Mesenchymal stem cell (in vitro differentiated cells and primary cell): ENCODE measurements around the gene C9orf153.
"Not testable (repeated sequence)": the region's sequence is repeated elsewhere in the genome, so short reads cannot be mapped to it uniquely, and the experiment has no call there.

Experiments used
- DNase-seq: peaks from one replicate; pipeline ENCODE4 v3.0.0-alpha.2; 2013
- H2AFZ ChIP-seq: one replicate; pipeline ENCODE4 v1.6.1; 2013; ENCODE audit warnings: low read depth, mild to moderate bottlenecking, control low read depth, inconsistent platforms, low read length, moderate library complexity
- H2AK5ac ChIP-seq: 2 replicates; pipeline ENCODE4 v1.6.1; 2013; ENCODE audit warnings: low read length, moderate library complexity, mild to moderate bottlenecking, inconsistent platforms; ENCODE audit not compliant: severe bottlenecking
- H2BK120ac ChIP-seq: one replicate; pipeline ENCODE4 v1.6.1; 2013; ENCODE audit warnings: low read depth, mild to moderate bottlenecking, inconsistent platforms, low read length, moderate library complexity
- H2BK12ac ChIP-seq, 2 experiments: one replicate each; pipeline ENCODE4 v1.6.1; 2013; ENCODE audit warnings: inconsistent platforms in 2 of 2, low read length in 2 of 2, mild to moderate bottlenecking in 2 of 2, moderate library complexity in 2 of 2, control low read depth in 1 of 2
- H2BK15ac ChIP-seq: one replicate; pipeline ENCODE4 v1.6.1; 2013; ENCODE audit warnings: mild to moderate bottlenecking, low read depth, inconsistent platforms; ENCODE audit not compliant: poor library complexity, severe bottlenecking
- H2BK5ac ChIP-seq: 2 replicates; pipeline ENCODE4 v1.6.1; 2013; ENCODE audit warnings: low read depth, mild to moderate bottlenecking, low read length, control low read depth, inconsistent platforms; ENCODE audit not compliant: poor library complexity, severe bottlenecking
- H3K14ac ChIP-seq, 2 experiments: one replicate each; pipeline ENCODE4 v1.6.1; 2013; ENCODE audit warnings: inconsistent platforms in 2 of 2, low read length in 2 of 2, control low read depth in 1 of 2, mild to moderate bottlenecking in 1 of 2, moderate library complexity in 1 of 2
- H3K18ac ChIP-seq, 2 experiments: one replicate each; pipeline ENCODE4 v1.6.1; 2013; ENCODE audit warnings: inconsistent platforms in 2 of 2, low read length in 2 of 2, control low read depth in 1 of 2, low read depth in 1 of 2, mild to moderate bottlenecking in 1 of 2
- H3K23ac ChIP-seq, 2 experiments: one replicate each; pipeline ENCODE4 v1.6.1; 2013; ENCODE audit warnings: inconsistent platforms in 2 of 2, low read length in 2 of 2, mild to moderate bottlenecking in 2 of 2, moderate library complexity in 2 of 2, control low read depth in 1 of 2
- H3K27ac ChIP-seq: 2 replicates; pipeline ENCODE4 v1.5.1; 2013; ENCODE audit warnings: mild to moderate bottlenecking, moderate library complexity, low read length, control low read depth, inconsistent platforms; ENCODE audit not compliant: poor library complexity, severe bottlenecking
- H3K27me3 ChIP-seq, 2 experiments: 2 replicates each; pipeline versions ENCODE4 v1.6.1 to v1.7.0; 2013; ENCODE audit warnings: low read length in 2 of 2, mild to moderate bottlenecking in 2 of 2, moderate library complexity in 2 of 2, control low read depth in 1 of 2, inconsistent platforms in 1 of 2; ENCODE audit not compliant: control insufficient read depth in 1 of 2, insufficient read depth in 1 of 2
- H3K36me3 ChIP-seq, 2 experiments: 2 replicates each; pipeline versions ENCODE4 v1.6.1 to v1.7.0; 2013; ENCODE audit warnings: low read length in 2 of 2, control low read depth in 1 of 2, inconsistent platforms in 1 of 2, low read depth in 1 of 2, mild to moderate bottlenecking in 1 of 2; ENCODE audit not compliant: insufficient read depth in 2 of 2, control insufficient read depth in 1 of 2
- H3K4ac ChIP-seq, 2 experiments: one replicate each; pipeline ENCODE4 v1.6.1; 2013; ENCODE audit warnings: inconsistent platforms in 2 of 2, low read length in 2 of 2, mild to moderate bottlenecking in 2 of 2, moderate library complexity in 2 of 2, control low read depth in 1 of 2, low read depth in 1 of 2
- H3K4me1 ChIP-seq: 2 replicates; pipeline ENCODE4 v1.6.1; 2013; ENCODE audit warnings: low read depth, low read length, control low read depth; ENCODE audit not compliant: control insufficient read depth, insufficient read depth
- H3K4me2 ChIP-seq: 2 replicates; pipeline ENCODE4 v1.6.1; 2013; ENCODE audit warnings: low read length, mild to moderate bottlenecking, inconsistent platforms; ENCODE audit not compliant: poor library complexity, severe bottlenecking
- H3K4me3 ChIP-seq, 2 experiments: 2 replicates each; pipeline versions ENCODE4 v1.5.1 to v1.7.0; 2013; ENCODE audit warnings: low read length in 2 of 2, mild to moderate bottlenecking in 2 of 2, control low read depth in 1 of 2, low read depth in 1 of 2; ENCODE audit not compliant: insufficient read depth in 1 of 2
- H3K79me1 ChIP-seq: replicated peaks from 2 replicates; pipeline ENCODE4 v1.6.1; 2013; ENCODE audit warnings: mild to moderate bottlenecking, control low read depth, low read length, inconsistent platforms; ENCODE audit not compliant: poor library complexity, severe bottlenecking
- H3K9ac ChIP-seq: 2 replicates; pipeline ENCODE4 v1.7.0; 2013; ENCODE audit warnings: mild to moderate bottlenecking, low read length, moderate library complexity
- H3K9me3 ChIP-seq: 2 replicates; pipeline ENCODE4 v1.7.0; 2013; ENCODE audit warnings: mild to moderate bottlenecking, low read length; ENCODE audit not compliant: control insufficient read depth
- H4K8ac ChIP-seq: one replicate; pipeline ENCODE4 v1.6.1; 2013; ENCODE audit warnings: inconsistent platforms, mild to moderate bottlenecking, low read length, moderate library complexity
- H4K91ac ChIP-seq: one replicate; pipeline ENCODE4 v1.6.1; 2013; ENCODE audit warnings: mild to moderate bottlenecking, low read length, inconsistent platforms
- WGBS: methylation state at CpG from one replicate; pipeline ENCODE4 v1.1.7; 2013; ENCODE audit warnings: mixed read lengths; 5-methylcytosine and 5-hydroxymethylcytosine counted together

Gene C9orf153

DNA sequence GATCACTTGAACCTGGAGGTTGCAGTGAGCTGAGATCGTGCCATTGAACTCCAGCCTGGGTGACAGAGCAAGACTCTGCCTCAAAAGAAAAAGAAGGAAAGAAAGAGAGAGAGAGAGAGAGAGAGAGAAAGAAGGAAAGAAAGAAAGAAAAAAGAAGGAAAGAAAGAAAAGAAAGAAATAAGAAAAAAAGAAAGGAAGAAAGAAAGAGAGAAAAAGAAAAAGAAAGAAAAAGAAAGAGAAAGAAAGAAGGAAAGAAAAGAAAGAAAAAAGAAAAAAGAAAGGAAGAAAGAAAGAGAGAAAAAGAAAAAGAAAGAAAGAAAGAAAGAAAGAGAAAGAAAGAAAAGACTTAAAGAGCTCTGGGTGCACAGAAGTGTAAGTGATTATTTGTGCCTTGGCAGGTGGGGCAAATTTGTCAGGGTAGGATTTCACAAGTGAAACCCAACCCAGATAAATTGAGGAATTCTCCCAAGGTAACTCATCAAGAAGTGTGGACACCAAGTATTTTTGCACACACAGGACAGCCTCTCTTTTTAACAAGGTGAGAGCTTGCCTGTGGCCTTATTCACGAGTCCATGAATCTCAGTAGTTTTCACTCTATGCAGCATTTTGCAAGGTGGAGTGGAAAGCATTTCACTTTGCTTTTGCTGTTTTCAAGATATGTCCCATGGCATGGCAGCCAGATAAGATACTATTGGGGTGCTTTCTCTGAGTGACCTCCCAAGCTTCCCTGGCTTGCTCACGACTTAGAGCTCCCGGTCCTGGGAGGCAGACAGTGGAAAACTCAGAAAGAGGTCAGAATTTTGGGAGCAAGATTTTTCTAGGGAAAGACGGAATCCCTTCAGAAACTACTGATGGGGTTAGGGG, 57.8 kb downstream of the C9orf153 start:
- no peak for DNase-seq
- H3K9ac ChIP-seq, result no peak overlapping the region
- WGBS, result 80% methylated on average over 5 of the region's 5 CpGs
- H3K36me3 ChIP-seq, result no peaks in the 10 kb centered on the region
- no peaks in the 10 kb centered on the region for H3K79me1 ChIP-seq
- peaks cover 0 to 21% of the 10 kb centered on the region in 2 experiments for H3K27me3 ChIP-seq
- H4K8ac ChIP-seq, result no peak overlapping the region
- no peak overlapping the region for H3K4me2 ChIP-seq
- no peak overlapping the region for H3K14ac ChIP-seq
- no peak overlapping the region for H2BK120ac ChIP-seq
- H2AK5ac ChIP-seq, result no peak overlapping the region
- no peaks in the 10 kb centered on the region for H3K4me1 ChIP-seq
- no peak overlapping the region for H4K91ac ChIP-seq
- no peak overlapping the region for H3K23ac ChIP-seq
- H2BK5ac ChIP-seq, result no peak overlapping the region
- H3K18ac ChIP-seq, result no peak overlapping the region
- no peak overlapping the region for H2BK12ac ChIP-seq
- no peak overlapping the region for H3K4me3 ChIP-seq
- H2BK15ac ChIP-seq, result no peak overlapping the region
- no peaks in the 10 kb centered on the region for H3K9me3 ChIP-seq
- H3K4ac ChIP-seq, result no peak overlapping the region
- H3K27ac ChIP-seq, result no peak overlapping the region
- H2AFZ ChIP-seq, result no peak overlapping the region

DNA sequence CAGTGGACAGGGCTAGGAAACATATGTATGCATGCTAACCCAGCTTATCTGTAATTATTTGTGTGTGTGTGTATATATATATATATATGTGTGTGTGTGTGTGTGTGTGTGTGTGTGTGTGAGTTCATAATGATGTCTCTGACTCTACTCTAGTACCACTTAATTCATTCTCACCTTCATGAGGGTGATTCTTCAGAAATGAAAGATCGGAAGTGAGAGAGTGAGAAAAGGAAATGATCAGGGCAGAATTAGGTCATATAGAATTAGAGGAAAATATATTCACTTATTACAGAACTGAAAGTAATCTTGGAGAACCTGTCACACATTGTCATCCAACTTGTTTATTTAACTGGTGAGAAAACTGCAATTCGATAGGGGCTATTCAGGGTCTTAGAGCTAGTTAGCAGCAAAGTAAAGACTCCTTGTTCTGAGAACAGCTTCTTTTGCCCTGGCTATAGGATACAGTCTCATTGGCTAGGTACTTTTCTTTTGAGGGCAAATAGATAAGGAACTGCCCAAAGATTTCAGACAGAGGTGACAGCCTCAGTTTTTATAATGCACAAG, 58.8 kb downstream of the C9orf153 start:
- Histone ChIP-seq H3K27ac (no peak overlapping the region), H2BK5ac (no peak overlapping the region), H3K23ac (no peak overlapping the region), H4K91ac (no peak overlapping the region), H3K79me1 (no peaks in the 10 kb centered on the region), H3K18ac (no peak overlapping the region), H3K4me3 (no peak overlapping the region), H2BK120ac (no peak overlapping the region), H2AK5ac (no peak overlapping the region), H3K4me2 (no peak overlapping the region), H3K4me1 (no peaks in the 10 kb centered on the region), H2BK12ac (no peak overlapping the region), H3K14ac (no peak overlapping the region), H4K8ac (no peak overlapping the region), H3K9me3 (no peaks in the 10 kb centered on the region), H2AFZ (no peak overlapping the region), H3K4ac (no peak overlapping the region), H3K27me3 (peaks cover 0 to 21% of the 10 kb centered on the region in 2 experiments), H3K36me3 (no peaks in the 10 kb centered on the region), H2BK15ac (no peak overlapping the region), H3K9ac (no peak overlapping the region)
- no peak for DNase-seq
- 89% methylated on average over 1 of the region's 2 CpGs for WGBS

DNA sequence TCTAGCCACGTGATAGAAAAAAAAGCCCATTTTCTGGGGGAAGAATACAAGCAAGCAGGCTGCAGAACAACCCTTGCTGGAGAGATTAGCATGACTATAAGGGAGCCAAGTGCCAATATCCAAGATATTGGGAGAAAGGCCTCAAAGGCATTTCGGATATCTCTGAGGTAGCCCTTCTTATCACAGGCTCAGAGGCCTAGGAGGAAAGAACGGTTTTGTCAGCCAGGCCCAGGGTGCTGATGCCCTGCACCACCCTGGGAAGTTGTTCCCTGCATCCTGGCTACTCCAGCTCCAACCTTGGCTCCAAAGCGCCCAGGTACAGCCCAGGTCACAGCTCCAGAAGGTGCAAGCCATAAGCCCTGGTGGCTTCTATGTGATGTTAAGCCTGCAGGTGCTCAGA, 66.4 kb downstream of the C9orf153 start:
- DNase-seq, result no peak
- 51% methylated on average over 4 of the region's 4 CpGs for WGBS
- no peak overlapping the region for H2BK120ac ChIP-seq

DNA sequence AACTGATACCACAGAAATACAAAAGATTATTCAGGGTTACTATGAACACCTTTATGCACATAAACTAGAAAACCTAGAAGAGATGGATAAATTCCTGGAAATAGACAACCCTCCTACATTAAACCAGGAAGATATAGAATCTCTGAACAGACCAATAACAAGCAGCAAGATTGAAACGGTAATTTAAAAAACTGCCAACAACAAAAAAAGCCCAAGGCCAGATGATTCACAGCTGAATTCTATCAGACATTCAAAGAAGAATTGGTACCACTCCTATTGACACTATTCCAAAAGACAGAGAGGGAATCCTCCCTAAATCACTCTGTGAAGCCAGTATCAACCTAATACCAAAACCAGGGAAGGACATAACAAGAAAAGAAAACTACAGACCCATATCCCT, 68.8 kb downstream of the C9orf153 start:
- not testable (repeated sequence) for H3K4me1 ChIP-seq, H2BK15ac ChIP-seq, H3K18ac ChIP-seq, H2AK5ac ChIP-seq, H2BK5ac ChIP-seq, H2BK12ac ChIP-seq, DNase-seq, H3K4me3 ChIP-seq, H3K27ac ChIP-seq, H3K79me1 ChIP-seq, H3K14ac ChIP-seq, H4K8ac ChIP-seq, H3K4ac ChIP-seq, H3K36me3 ChIP-seq, H2AFZ ChIP-seq, H3K9ac ChIP-seq, H3K27me3 ChIP-seq, H3K4me2 ChIP-seq, H2BK120ac ChIP-seq, H4K91ac ChIP-seq, H3K23ac ChIP-seq
- 77% methylated on average over 1 of the region's 1 CpG for WGBS
- peaks cover 12% of the 10 kb centered on the region for H3K9me3 ChIP-seq

More for the DNA sequence above, 66.4 kb downstream of the C9orf153 start:
- Histone ChIP-seq H3K36me3 (no peaks in the 10 kb centered on the region), H2BK12ac (no peak overlapping the region), H4K8ac (no peak overlapping the region), H3K27ac (no peak overlapping the region), H2AFZ (no peak overlapping the region), H4K91ac (no peak overlapping the region), H3K4ac (no peak overlapping the region), H3K27me3 (peaks cover 0 to 8% of the 10 kb centered on the region in 2 experiments), H3K18ac (no peak overlapping the region), H3K23ac (no peak overlapping the region), H3K4me3 (no peak overlapping the region), H2BK5ac (no peak overlapping the region), H3K79me1 (no peaks in the 10 kb centered on the region), H3K4me1 (no peaks in the 10 kb centered on the region), H3K4me2 (no peak overlapping the region), H3K9ac (no peak overlapping the region), H2BK15ac (no peak overlapping the region), H2AK5ac (no peak overlapping the region), H3K14ac (no peak overlapping the region), H3K9me3 (peaks cover 12% of the 10 kb centered on the region)
